Activated T-cell treated with anti-CD3 and anti-CD28 coated beads for 1 hour (primary cell): ENCODE data around the gene AKR1B15.
"Not testable (repeated sequence)": the region's sequence is repeated elsewhere in the genome, so short reads cannot be mapped to it uniquely, and the experiment has no call there.

Source experiments
- DNase-seq: peaks from one replicate; pipeline ENCODE4 v3.0.0-alpha.2; 2020; ENCODE audit warnings: low read depth

AKR1B15 gene

GRCh38 chr7:134532954-134533218, 16.0 kb upstream of the AKR1B15 start:
- DNase-seq: no peak

DNA sequence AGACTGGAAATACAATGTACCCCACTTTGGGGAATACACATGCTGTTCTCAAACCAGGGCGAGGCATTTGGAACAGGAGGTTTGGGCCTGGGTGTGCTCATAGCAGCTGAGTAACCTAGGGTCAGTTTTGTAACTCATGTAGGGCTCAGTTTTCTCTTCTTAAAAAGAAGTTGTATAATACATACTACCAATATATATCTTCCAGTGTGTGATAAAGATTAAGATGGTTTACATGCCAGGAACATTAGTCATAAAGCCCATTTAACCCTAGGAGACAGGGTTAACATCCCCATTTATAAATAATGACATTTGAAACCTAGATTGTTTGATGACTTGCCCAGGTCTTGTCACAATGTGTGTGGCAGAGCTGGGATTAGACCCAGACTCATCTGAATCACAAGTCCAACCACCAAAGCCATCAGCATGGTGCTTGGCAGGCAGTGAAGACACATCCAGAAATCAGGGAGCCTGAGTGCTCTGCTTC, 15.6 kb upstream of the AKR1B15 start:
- DNase-seq: no peak

- DNase-seq: no peak
These were observed 14.3 kb upstream of the AKR1B15 start for GRCh38 chr7:134534633-134535032.

DNA sequence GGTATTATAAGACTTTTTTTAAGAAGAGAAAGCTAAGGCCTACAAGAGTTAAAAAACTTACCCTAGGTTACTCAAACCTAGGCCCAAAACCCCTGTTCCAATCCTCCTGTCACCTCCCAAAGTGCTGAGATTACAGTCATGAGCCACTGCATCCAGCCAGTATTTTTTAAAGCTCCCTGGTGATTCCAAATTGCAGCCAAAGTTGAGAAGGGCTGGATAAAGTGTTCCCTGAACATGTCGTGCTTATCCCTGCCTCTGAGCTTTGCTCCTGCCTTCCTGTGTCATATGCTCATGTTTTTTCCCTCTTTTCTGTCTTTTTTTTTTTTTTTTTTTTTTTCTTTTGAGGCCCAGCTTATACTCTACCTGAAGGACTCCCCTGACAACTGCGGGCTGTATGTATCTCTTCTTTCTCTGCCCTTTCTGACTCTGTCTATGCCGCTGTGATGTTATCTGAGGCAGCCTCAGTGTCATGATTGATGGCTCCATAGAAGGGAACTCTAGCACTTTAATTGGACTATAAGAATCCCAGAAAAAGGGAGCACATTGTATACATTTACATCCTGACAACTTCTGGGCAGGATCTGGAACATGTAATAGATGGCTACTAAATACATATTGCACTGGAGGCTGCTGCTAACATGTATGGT, 13.5 kb upstream of the AKR1B15 start:
- DNase-seq: no peak

- DNase-seq: no peak
These were observed 13.0 kb upstream of the AKR1B15 start for GRCh38 chr7:134535919-134536299.

DNA sequence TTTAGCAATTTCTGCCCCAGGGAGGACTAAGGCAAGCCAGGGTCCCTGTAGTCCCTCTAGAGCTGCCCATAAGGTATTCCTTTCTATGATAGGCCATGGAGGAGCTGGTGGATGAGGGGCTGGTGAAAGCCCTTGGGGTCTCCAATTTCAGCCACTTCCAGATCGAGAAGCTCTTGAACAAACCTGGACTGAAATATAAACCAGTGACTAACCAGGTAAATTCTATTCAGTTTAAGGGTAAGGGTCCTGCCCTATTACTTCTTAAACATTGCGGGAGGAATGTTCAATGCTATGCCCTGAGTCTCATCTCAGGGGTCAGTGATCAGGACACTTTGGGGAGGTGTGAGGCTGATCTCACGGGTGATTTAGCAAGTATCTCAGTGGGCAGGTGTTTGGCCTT, 12.4 kb upstream of the AKR1B15 start:
- not testable (repeated sequence) for DNase-seq

- not testable (repeated sequence) for DNase-seq
These were observed 11.6 kb upstream of the AKR1B15 start for GRCh38 chr7:134537273-134537781.

DNA sequence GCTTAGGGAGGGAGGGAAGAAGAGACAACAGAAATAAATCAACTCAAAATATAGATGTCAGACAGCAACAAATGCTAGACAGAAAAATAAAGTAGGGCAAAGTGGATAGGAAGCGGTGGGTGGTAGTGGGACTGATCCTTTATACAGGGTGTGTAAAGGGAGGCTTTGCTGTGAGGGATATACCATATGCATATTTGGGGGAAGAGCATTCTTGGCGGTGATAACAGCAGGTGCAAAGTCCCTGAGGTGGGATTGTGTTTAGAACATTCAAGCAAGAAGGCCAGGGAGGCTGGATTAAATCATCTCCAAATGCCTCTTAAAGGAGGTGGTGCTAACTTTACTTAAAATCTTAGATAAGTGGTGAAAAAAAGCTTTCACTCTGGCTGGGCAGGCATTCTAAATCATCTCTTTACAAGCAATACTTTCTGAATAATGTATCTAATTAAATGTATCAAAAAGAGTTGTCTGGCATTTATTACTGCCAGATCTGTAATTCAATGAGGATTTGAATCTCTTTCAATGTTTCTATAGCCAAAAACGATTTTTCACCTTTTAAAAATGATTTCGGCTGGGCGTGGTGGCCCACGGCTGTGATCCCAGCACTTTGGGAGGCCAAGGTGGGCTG, 9.4 kb upstream of the AKR1B15 start:
- DNase-seq: no peak

DNA sequence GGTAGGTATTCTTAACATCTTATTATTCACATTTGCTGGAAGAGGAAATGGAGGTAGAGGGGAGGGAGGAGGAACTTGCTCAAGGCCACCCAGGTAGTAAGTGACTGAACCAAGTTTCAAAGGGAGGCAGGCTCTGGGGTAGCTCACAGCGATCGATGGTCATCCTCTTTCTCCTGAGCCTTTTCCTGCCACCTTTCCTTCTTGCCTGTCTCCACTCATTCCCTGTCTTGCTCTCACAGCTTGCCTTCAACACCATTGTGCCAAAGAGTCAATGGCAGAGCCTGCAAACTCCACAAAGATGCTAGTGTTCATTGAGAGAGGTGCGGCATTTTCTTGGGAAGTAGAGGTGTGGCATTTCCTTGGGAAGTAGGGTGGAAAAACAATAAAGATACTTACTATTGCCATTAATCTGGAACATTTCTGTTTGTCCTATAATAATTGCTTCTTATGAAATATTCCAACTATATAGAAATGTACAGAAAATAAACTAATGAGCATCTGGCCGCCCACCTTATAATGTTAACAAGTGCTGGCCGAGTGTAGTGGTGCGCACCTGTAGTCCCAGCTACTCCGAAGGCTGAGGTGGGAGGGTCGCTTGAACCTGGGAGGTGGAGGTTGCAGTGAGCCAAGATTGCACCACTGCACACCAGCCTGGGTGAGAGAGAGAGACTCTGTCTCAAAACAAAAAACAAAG, 7.3 kb upstream of the AKR1B15 start:
- not testable (repeated sequence) for DNase-seq

GRCh38 chr7:134542195-134542771, 6.6 kb upstream of the AKR1B15 start:
- DNase-seq: no peak

- no peak for DNase-seq
These were observed 3.5 kb upstream of the AKR1B15 start for GRCh38 chr7:134545380-134545779.

- no peak for DNase-seq
These were observed 3.0 kb upstream of the AKR1B15 start for GRCh38 chr7:134545918-134546317.

GRCh38 chr7:134546955-134547354, 2.0 kb upstream of the AKR1B15 start:
- DNase-seq: no peak

GRCh38 chr7:134547397-134548054, 1.4 kb upstream of the AKR1B15 start:
- peak; percentile 72 for DNase-seq

DNA sequence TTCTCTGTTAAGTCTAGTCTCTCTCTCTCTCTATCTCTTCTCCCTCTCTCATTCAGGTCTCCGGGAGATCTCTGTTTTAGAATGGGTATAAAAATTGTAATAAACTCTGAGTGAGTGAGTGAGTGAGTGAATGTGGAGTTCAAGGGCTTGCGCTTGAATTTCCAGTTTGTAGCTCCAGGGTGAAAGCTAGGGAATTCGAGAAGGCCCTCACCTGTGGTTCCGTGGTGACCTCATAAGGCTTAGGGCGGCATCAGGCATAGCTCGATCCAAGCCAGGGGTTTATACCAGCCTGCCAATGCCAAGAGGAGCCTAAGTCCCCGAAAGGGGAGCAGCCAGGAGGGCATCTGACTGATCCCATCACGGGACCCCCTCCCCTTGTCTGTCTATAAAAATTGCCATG, 456 bp downstream of the AKR1B15 start:
- no peak for DNase-seq

- DNase-seq: no peak
These were observed 3.2 kb downstream of the AKR1B15 start for GRCh38 chr7:134552105-134552504.

- no peak for DNase-seq
These were observed 5.1 kb downstream of the AKR1B15 start for GRCh38 chr7:134553976-134554375.

- no peak for DNase-seq
These were observed 5.6 kb downstream of the AKR1B15 start for GRCh38 chr7:134554417-134554966.

- no peak for DNase-seq
These were observed 8.5 kb downstream of the AKR1B15 start for GRCh38 chr7:134557391-134557790.

DNA sequence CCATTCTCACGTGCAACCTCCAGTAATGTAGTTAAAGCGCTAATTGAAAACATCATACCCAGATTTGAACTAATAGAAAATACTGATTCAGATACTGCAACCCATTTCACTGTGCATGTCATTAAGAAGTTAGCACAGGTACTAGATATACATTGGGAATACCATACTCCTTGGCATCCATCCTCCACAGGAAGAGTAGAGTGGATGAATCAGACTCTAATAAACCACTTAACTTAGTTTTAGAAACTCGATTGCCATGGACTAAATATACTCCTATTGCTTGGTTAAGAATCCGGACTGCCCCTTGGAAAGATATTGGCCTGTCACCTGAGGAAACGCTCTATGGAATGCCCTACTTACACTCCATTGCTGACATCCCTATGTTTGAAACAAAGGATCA, 9.5 kb downstream of the AKR1B15 start:
- no peak for DNase-seq

GRCh38 chr7:134561616-134562015, 12.7 kb downstream of the AKR1B15 start:
- DNase-seq: not testable (repeated sequence)

GRCh38 chr7:134562136-134562535, 13.2 kb downstream of the AKR1B15 start:
- DNase-seq: no peak
